GM12872 (cell line): ENCODE measurements around the gene TADA1.

ENCODE experiments used
- CTCF ChIP-seq: IDR thresholded peaks from 3 replicates; pipeline ENCODE4 v1.5.1; 2011; ENCODE audit warnings: low read depth, mild to moderate bottlenecking, low read length, moderate library complexity; ENCODE audit not compliant: insufficient read depth

The TADA1 gene

GRCh38 chr1:166857995-166858394 lies 18.1 kb downstream of the TADA1 start:
- no peak for TF ChIP-seq CTCF

DNA sequence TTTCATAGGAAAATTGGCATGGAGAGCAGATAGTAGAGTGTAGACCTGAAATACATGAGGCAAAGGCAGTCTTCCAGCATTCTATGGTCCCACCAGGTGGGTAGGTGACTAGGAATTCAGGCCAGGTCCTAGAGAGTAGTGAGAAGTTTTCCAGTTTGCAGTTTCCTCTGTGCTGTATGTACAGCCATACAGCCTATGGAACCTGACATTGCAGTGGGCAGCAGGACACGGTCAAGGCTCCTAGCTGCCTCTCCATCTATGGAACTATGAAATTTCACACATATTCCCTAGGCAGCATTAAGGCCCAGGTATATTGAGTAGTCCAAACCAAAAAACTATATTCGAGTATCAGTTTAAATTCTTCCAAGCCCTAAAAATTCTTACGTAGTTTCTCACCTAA lies 20.5 kb downstream of the TADA1 start:
- TF ChIP-seq CTCF: no peak

- TF ChIP-seq CTCF: no peak
Observed at GRCh38 chr1:166852918-166853317, 23.1 kb downstream of the TADA1 start.

DNA sequence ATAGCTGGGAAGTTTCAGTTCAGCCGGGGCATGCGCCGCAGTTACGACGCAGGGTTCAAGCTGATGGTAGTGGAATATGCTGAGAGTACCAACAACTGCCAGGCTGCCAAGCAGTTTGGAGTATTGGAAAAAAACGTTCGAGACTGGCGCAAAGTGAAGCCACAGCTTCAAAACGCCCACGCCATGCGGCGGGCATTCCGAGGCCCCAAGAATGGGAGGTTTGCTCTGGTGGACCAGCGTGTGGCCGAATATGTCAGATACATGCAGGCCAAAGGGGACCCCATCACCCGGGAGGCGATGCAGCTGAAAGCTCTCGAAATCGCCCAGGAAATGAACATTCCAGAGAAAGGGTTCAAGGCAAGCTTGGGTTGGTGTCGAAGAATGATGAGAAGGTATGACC lies 26.9 kb downstream of the TADA1 start:
- TF ChIP-seq CTCF: no peak

GRCh38 chr1:166848193-166848592 lies 27.9 kb downstream of the TADA1 start:
- TF ChIP-seq CTCF: no peak

DNA sequence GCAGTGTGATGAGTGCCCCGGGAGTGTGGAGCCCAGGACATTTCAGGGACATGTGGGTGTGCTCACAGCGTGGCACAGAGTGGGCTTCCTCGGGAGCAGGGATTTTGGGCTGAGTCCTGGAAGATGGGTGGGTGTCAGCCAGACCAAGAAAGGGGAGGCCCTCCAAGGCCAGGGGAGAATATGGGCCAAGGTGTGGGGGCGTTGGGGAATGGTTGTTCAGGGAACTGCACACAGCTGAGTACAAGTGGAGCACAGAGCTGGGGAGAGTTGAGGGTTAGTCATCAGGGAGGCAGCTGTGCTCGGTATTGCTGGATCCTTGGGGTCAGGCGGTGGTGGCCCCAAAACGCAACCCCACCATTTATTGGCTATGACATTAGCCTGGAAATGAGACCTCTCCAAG lies 31.3 kb downstream of the TADA1 start:
- no peak for TF ChIP-seq CTCF

DNA sequence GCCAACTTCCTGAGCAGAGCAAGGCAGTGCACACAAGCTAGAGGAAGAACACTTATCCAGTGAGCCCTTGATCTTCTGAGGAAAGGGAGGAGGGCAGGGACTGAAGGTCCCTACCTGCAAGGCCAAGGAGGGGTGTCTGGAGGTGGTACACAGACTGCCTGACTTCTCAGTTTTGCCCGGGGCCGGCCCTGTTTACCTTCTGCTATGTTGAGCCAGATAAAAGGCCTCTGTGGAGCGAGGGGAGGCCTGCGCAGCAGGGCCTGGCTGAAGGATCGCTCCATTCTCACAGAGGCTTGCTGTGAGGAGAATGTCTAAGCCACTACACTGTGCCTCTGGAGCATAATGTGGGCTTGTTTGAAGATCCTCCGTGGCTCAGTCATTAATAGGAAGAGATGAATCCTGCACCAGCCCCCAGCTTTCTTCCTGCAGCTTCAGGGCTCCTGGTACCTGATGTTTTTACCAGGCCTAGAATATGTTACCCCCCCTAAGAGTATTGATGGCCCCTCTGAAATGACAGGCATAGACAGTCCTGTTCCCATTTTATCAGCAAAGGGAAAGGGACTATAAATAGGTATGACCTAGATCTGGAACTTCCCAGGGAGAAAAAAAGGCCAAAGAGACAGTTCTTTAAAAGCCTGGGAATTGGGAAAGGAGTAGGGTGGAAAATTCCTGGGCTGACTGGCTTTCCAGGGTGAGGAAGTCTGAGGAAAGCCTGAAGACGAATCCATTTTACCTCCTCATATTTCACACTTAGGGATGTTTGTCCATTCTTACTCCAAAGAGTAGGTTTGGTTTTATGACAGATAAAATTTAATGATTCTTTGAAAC lies 32.1 kb downstream of the TADA1 start:
- no peak for TF ChIP-seq CTCF
